HG03460 (cell line): Measurements from ENCODE around the gene TNFRSF4.
A peak's percentile ranks its signal among the peaks of the same experiment; 100 is the strongest.
"Not testable (repeated sequence)": the region's sequence is repeated elsewhere in the genome, so short reads cannot be mapped to it uniquely, and the experiment has no call there.

Experiments used
- ATAC-seq: cut with Tn5 transposase; IDR thresholded peaks from one replicate; pipeline ENCODE4 v1.9.1; 2021; ENCODE audit not compliant: unreplicated experiment

The TNFRSF4 gene

DNA sequence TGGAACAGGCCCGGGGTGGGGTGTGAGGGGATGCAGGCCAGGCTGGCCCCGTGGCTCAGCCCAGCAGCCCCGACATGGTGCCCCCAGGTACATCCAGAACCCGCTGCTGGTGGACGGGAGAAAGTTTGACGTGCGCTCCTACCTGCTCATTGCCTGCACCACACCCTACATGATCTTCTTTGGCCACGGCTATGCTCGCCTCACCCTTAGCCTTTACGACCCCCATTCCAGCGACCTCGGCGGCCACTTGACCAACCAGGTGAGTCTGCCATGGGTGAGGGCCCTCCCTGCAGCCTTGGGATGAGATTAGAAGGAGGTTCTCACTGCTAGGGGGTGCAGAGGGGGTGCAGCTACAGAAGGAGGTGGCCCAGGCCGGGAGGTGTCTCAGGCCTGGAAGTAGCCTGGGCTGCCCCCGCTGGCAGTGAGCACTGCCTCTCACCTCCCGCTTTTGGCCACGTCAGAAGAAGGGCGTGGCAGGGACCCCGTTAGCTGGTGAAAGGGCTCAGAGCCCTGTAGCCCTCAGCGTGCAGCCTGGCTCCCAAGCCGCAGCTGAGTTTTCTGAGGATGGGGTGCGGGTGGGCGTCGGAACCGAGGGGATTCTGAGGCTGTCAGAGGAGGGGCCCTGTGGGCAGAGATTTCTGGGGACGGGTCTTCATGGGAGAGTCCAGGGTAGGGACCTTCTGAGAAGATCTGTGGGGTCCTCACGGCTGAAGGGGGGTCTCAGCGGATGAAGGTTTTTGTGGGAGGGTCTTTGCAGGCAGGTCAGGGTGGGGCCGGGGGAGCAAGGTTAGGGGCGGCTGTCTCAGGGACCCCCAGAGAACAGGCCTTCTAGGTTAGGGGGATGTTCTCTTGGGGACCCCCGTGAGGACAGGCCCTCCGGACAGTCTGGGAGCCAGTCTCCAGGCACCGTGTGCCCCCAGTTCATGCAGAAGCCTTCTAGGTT lies 29.8 kb downstream of the TNFRSF4 start:
- no peak for ATAC-seq

DNA sequence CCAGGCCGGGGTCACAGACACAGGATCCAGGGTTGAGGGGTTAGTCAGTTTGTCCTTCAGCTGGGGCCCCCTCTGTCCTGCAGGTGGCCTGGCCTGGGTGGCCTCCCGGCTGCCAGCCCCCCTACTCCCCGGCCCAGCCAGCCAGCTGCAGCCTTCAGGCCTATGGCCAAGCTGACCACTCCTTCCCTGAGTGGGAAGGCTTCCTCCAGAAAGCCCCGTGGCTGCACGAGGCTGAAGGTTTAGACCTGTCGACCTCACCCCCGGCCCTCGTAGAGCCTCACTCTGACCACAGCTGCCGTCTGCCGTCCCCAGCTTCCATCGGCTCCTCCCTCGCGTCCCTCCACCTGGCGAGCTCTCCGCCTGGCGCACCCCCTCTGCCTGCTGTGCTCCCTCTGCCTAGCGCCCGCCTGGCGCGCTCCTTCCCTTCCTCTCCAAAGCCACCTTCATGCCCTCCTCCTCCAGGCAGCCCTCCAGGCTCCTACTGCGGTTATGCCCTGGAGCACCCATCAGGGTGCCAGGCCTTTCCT lies 30.7 kb downstream of the TNFRSF4 start:
- no peak for ATAC-seq

DNA sequence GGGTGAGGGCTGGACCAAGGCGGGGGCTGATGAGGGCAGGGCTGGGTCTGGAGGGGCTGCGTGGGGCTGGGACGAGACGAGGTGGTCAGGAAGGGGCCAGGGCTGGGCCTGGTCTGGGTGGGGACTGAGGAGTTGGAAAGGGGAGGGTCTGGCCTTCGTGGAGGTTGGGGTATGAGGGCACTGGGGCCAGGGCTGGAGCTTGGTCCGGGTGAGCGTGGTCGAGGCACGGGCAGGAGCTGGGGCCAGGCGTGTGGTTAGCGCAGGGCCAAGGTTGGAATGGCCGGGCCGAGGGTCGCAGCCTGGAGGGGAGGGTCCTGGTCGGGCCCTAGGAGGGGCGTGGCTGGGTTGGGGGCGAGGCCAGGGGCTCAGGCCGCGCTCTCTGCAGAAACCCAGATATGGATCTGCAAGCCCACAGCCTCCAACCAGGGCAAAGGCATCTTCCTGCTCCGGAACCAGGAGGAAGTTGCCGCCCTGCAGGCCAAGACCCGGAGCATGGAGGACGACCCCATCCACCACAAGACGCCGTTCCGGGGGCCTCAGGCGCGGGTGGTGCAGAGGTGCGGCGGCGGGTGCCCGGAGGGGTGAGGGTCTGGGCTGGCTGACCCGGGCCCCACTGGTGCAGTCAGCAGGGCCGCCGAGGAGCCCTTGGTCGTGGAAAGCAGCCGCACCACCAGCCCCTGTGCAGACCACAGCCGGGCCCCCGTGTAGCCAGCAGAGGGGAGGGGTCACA lies 31.3 kb downstream of the TNFRSF4 start:
- ATAC-seq = no peak

- ATAC-seq = no peak
These were observed 32.0 kb downstream of the TNFRSF4 start for GRCh38 chr1:1181938-1182410.

GRCh38 chr1:1181129-1181937 lies 32.6 kb downstream of the TNFRSF4 start:
- ATAC-seq = no peak

- no peak for ATAC-seq
These were observed 33.7 kb downstream of the TNFRSF4 start for GRCh38 chr1:1179983-1180861.

DNA sequence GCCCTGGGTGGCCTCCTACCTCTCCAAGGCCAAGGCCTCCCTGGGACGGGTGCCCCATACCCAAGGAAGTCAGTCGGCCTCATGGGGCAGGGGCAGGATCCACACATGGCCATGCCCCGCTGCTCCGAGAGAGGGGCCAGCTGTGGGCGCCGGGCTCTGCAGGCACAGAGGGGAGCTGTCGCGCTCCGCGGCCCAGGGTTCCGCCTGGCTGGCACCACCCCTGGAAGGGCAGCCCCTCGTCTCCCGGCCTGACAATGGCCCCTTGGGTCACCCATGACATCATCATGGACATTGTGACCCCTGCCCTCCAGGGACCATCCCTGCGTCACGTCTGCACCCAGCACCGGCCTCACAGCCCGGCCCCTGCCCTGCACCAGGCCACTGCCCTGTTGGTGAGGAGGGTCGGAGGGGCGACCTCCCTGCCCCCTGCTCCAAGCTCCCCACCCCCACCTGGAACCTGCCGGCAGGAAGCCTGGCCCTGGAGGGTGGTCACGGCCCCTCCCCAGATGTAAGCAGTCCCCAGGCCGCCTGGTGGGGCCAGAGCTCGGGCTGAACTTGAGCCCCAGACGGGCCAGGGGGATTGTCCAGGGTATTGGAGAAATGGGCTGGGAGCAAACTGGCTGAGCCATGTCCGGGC lies 34.5 kb downstream of the TNFRSF4 start:
- ATAC-seq = no peak

- no peak for ATAC-seq
These were observed 35.1 kb downstream of the TNFRSF4 start for GRCh38 chr1:1178794-1179331.

- no peak for ATAC-seq
These were observed 36.3 kb downstream of the TNFRSF4 start for GRCh38 chr1:1177452-1178206.

- no peak for ATAC-seq
These were observed 37.0 kb downstream of the TNFRSF4 start for GRCh38 chr1:1176931-1177330.

- not testable (repeated sequence) for ATAC-seq
These were observed 37.7 kb downstream of the TNFRSF4 start for GRCh38 chr1:1176063-1176761.

DNA sequence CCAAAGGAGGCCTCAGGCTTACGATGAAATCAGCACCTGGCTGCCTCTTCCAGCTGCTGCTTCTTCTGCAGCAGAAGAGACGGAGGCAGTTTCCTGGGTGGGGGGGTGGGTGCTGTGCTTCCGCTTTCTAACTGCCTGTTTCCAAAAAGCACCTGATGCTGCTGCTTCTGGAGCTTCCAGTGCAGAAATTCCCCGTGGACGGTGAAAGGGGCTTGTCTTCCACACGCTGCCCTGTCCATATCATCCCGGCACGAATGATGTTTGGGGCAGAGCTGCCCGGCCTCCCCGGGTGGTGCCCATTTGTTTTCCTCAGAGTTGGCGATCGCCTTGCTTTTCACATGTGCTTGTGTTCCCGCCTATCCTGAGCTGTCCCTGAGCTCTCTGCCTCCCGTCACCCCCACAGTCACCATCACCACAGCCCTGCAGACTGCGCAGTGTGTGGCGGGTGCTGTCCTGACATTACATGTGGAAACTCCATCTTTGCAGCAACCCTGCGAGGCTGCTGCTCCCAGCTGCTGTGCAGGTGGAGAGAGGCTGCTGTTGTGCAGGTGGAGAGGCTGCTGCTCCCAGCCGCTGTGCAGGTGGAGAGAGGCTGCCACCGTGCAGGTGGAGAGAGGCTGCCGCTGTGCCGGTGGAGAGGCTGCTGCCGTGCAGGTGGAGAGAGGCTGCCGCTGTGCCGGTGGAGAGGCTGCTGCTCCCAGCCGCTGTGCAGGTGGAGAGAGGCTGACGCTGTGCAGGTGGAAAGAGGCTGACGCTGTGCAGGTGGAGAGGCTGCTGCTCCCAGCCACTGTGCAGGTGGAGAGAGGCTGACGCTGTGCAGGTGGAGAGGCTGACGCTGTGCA lies 38.5 kb downstream of the TNFRSF4 start:
- no peak for ATAC-seq

DNA sequence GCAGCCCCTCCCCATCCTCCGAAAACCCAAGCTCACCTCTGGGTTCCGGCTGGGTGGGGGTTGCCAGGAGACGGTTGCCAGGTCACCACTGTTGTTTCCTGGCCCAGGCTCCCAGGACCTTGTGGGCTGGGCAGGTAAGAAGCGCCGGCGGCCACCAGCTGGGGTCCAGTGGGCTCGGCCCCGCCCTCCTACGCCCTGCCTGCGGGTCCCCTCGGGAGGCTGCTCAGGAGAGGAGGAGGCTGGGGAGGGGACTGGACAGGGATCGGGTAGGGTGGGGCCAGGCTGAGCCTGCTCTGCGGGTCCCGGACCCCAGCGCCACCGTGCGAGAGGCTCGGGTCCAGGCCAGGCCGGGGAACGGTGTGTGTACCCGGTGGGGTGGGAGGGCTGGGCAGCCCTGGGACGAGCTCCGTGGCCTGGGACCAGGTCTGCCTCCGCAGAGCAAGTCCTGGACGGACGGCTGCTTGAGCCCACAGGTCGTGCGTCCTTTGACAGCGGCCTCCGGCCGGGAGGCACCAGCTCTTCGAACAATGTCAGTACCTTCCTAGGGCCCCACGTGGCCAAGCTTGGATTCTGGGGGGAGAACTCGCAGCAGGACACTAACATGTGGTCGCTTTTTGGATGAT lies 40.0 kb downstream of the TNFRSF4 start, which contains the start of gene TTLL10:
Gene TTLL10 (plus strand): TSS at position 88 of the 623 bp plus-strand sequence. CDS start 5,336 bp downstream, outside the sequence.
- no peak for ATAC-seq

- ATAC-seq = no peak
These were observed 40.7 kb downstream of the TNFRSF4 start for GRCh38 chr1:1173061-1173792.

GRCh38 chr1:1171546-1172340 lies 42.2 kb downstream of the TNFRSF4 start:
- ATAC-seq = peak; percentile 48
